Stimulated activated CD8-positive, alpha-beta memory T cell treated with anti-CD3 and anti-CD28 coated beads, Interleukin-7, amount 100 ng/mL, for 1 hour (primary cell): Measurements from ENCODE around the gene PITPNM3.
"Not testable (repeated sequence)": the region's sequence is repeated elsewhere in the genome, so short reads cannot be mapped to it uniquely, and the experiment has no call there.

Experiments
- DNase-seq, 2 donors: peaks; one replicate each; pipeline ENCODE4 v3.0.0-alpha.2; 2020; ENCODE audit warnings: low read depth in 2 of 2

Gene PITPNM3

GRCh38 chr17:6501359-6501758, 55.0 kb downstream of the PITPNM3 start:
- DNase-seq, result no peak

- no peak for DNase-seq
These were observed 57.3 kb downstream of the PITPNM3 start for GRCh38 chr17:6498901-6499540.

GRCh38 chr17:6498356-6498755, 58.0 kb downstream of the PITPNM3 start:
- no peak for DNase-seq

- no peak for DNase-seq
These were observed 58.7 kb downstream of the PITPNM3 start for GRCh38 chr17:6497496-6498221.

- DNase-seq, result no peak
These were observed 59.5 kb downstream of the PITPNM3 start for GRCh38 chr17:6496640-6497441.

- DNase-seq, result no peak
These were observed 60.3 kb downstream of the PITPNM3 start for GRCh38 chr17:6496116-6496481.

- DNase-seq, result no peak
These were observed 60.8 kb downstream of the PITPNM3 start for GRCh38 chr17:6495450-6496115.

GRCh38 chr17:6494239-6494941, 62.0 kb downstream of the PITPNM3 start:
- no peak for DNase-seq

GRCh38 chr17:6492892-6493674, 63.3 kb downstream of the PITPNM3 start:
- no peak for DNase-seq

GRCh38 chr17:6491071-6491700, 65.2 kb downstream of the PITPNM3 start:
- no peak for DNase-seq

- no peak for DNase-seq
These were observed 67.3 kb downstream of the PITPNM3 start for GRCh38 chr17:6489016-6489550.

- no peak for DNase-seq
These were observed 68.3 kb downstream of the PITPNM3 start for GRCh38 chr17:6488008-6488539.

- no peak for DNase-seq
These were observed 68.9 kb downstream of the PITPNM3 start for GRCh38 chr17:6487251-6488007.

GRCh38 chr17:6485646-6486412, 70.5 kb downstream of the PITPNM3 start:
- DNase-seq, result no peak

- no peak for DNase-seq
These were observed 72.8 kb downstream of the PITPNM3 start for GRCh38 chr17:6483507-6483906.

- DNase-seq, result not testable (repeated sequence)
These were observed 73.6 kb downstream of the PITPNM3 start for GRCh38 chr17:6482796-6483195.

GRCh38 chr17:6482105-6482455, 74.3 kb downstream of the PITPNM3 start:
- no peak for DNase-seq

GRCh38 chr17:6480303-6480675, 76.1 kb downstream of the PITPNM3 start:
- no peak for DNase-seq
